ENCODE data around the gene METTL15. TPM values are rescaled to one million over a fixed set of nuclear protein-coding genes. Genes with fewer than 3 reads are reported as not detected.

METTL15 gene
- polyA plus RNA-seq, 1 donor (not counting 4 experiments of a cell fraction or from before 2014, with no cell fraction given): 10.0 TPM

DNA sequence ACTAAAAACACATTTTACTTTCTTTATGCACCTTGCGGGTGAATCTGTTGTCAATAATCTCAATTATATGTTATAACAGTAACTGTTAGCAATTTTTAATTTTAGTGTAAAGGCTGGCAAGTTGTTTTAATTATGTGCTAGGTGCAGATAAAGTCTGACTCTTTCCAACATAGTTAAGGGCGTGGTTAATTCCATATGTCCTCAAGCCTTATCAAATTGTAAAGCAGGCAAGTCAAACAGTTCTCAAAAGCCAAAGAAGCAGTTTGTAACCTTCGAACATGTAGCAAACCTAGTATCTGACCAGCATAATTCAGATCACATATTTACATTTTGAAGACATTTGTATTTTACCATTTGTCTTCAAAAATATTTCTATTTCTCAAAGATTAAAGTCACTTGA is 29.2 kb downstream of the METTL15 start:
- no peak for TF ChIP-seq EZH2 (IDR thresholded peaks at IDR 0.05; ENCODE audit: low read length)
- TF ChIP-seq, protein P1, sequence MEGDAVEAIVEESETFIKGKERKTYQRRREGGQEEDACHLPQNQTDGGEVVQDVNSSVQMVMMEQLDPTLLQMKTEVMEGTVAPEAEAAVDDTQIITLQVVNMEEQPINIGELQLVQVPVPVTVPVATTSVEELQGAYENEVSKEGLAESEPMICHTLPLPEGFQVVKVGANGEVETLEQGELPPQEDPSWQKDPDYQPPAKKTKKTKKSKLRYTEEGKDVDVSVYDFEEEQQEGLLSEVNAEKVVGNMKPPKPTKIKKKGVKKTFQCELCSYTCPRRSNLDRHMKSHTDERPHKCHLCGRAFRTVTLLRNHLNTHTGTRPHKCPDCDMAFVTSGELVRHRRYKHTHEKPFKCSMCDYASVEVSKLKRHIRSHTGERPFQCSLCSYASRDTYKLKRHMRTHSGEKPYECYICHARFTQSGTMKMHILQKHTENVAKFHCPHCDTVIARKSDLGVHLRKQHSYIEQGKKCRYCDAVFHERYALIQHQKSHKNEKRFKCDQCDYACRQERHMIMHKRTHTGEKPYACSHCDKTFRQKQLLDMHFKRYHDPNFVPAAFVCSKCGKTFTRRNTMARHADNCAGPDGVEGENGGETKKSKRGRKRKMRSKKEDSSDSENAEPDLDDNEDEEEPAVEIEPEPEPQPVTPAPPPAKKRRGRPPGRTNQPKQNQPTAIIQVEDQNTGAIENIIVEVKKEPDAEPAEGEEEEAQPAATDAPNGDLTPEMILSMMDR (optimal IDR thresholded peaks at IDR 0.05 in 1 of 3, IDR thresholded peaks at IDR 0.05 in 1 of 3, conservative IDR thresholded peaks at IDR 0.05 in 1 of 3; ENCODE audit: extremely low read depth in 1 of 3, insufficient read depth in 2 of 3, low read length in 3 of 3): no peak
- Histone ChIP-seq H3K4me2 (ENCODE audit: control insufficient read depth, extremely low read depth, insufficient read depth, low read depth, low read length) (no peak overlapping the region), H3K79me2 (ENCODE audit: control insufficient read depth, insufficient read depth, low read length) (no peaks in the 10 kb centered on the region), H4K20me1 (ENCODE audit: control insufficient read depth, extremely low read depth, insufficient read depth, low read length) (no peaks in the 10 kb centered on the region), H2AFZ (ENCODE audit: control insufficient read depth, low read length) (no peak overlapping the region), H3K27ac (ENCODE audit: control insufficient read depth, insufficient read depth, low read length) (no peak overlapping the region), H3K9ac (ENCODE audit: control insufficient read depth, extremely low read depth, insufficient read depth, low read length) (no peak overlapping the region), H3K4me3 (ENCODE audit: control insufficient read depth in 2 of 3, extremely low read depth in 1 of 3, insufficient read depth in 2 of 3, low read depth in 1 of 3, low read length in 3 of 3) (no peak overlapping the region), H3K9me3 (ENCODE audit: control insufficient read depth, low read depth, low read length) (peaks cover 17% of the 10 kb centered on the region), H3K36me3 (ENCODE audit: control insufficient read depth in 2 of 2, extremely low read depth in 1 of 2, insufficient read depth in 2 of 2, low read length in 2 of 2) (peaks cover 2 to 4% of the 10 kb centered on the region in 2 experiments), H3K4me1 (ENCODE audit: control insufficient read depth, extremely low read depth, insufficient read depth, low read length) (peaks cover 5% of the 10 kb centered on the region), H3K27me3 (ENCODE audit: control insufficient read depth, extremely low read depth, insufficient read depth, low read length) (no peaks in the 10 kb centered on the region), H3K9me1 (ENCODE audit: control insufficient read depth, extremely low read depth, insufficient read depth, low read length) (no peaks in the 10 kb centered on the region)
- DNase-seq (ENCODE audit: low read depth, low spot score) (no peak), FAIRE-seq (no peak)
- dilution Hi-C loops (cut with MboI; ENCODE audit: extremely low pct_ligation_motif_present, low sequenced_read_pairs): no loop called here

DNA sequence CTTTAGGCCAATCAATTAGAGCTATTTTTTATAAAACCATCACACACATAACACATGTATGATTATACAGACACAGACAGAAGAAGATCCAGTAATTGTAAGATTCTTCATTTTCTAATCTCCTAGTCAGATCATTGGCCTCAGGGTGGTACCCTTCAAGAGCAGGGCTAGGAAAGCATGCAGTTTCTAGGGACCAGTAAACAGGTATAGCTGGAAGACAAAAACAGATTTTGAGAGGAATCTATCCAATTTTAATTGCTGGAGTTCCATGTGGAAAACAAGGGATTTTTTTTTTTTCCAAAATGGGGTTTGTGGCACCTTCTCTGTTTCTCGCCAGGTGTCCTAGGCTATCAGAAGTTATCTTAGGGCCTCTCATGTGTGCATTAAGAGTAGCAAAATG is 29.6 kb downstream of the METTL15 start:
- TF ChIP-seq, protein P1 (optimal IDR thresholded peaks at IDR 0.05 in 1 of 3, IDR thresholded peaks at IDR 0.05 in 1 of 3, conservative IDR thresholded peaks at IDR 0.05 in 1 of 3; ENCODE audit: extremely low read depth in 1 of 3, insufficient read depth in 2 of 3, low read length in 3 of 3): no peak
- TF ChIP-seq EZH2 (IDR thresholded peaks at IDR 0.05; ENCODE audit: low read length): no peak
- no peaks in the 10 kb centered on the region for H3K79me2 ChIP-seq (ENCODE audit: control insufficient read depth, insufficient read depth, low read length)
- H3K9ac ChIP-seq (ENCODE audit: control insufficient read depth, extremely low read depth, insufficient read depth, low read length): no peak overlapping the region
- H2AFZ ChIP-seq (ENCODE audit: control insufficient read depth, low read length): no peak overlapping the region
- no peaks in the 10 kb centered on the region for H3K27me3 ChIP-seq (ENCODE audit: control insufficient read depth, extremely low read depth, insufficient read depth, low read length)
- H4K20me1 ChIP-seq (ENCODE audit: control insufficient read depth, extremely low read depth, insufficient read depth, low read length): no peaks in the 10 kb centered on the region
- H3K27ac ChIP-seq (ENCODE audit: control insufficient read depth, insufficient read depth, low read length): no peak overlapping the region
- peaks cover 5% of the 10 kb centered on the region for H3K4me1 ChIP-seq (ENCODE audit: control insufficient read depth, extremely low read depth, insufficient read depth, low read length)
- FAIRE-seq (no peak), DNase-seq (ENCODE audit: low read depth, low spot score) (no peak)
- H3K4me2 ChIP-seq (ENCODE audit: control insufficient read depth, extremely low read depth, insufficient read depth, low read depth, low read length): no peak overlapping the region
- H3K4me3 ChIP-seq (ENCODE audit: control insufficient read depth in 2 of 3, extremely low read depth in 1 of 3, insufficient read depth in 2 of 3, low read depth in 1 of 3, low read length in 3 of 3): no peak overlapping the region
- dilution Hi-C loops (cut with MboI; ENCODE audit: extremely low pct_ligation_motif_present, low sequenced_read_pairs): no loop called here
- peaks cover 17% of the 10 kb centered on the region for H3K9me3 ChIP-seq (ENCODE audit: control insufficient read depth, low read depth, low read length)
- H3K9me1 ChIP-seq (ENCODE audit: control insufficient read depth, extremely low read depth, insufficient read depth, low read length): no peaks in the 10 kb centered on the region
- H3K36me3 ChIP-seq (ENCODE audit: control insufficient read depth in 2 of 2, extremely low read depth in 1 of 2, insufficient read depth in 2 of 2, low read length in 2 of 2): peaks cover 2 to 4% of the 10 kb centered on the region in 2 experiments

Data from keratinocyte (primary cell).